ENCODE data around the gene SH3BP1.

DNA sequence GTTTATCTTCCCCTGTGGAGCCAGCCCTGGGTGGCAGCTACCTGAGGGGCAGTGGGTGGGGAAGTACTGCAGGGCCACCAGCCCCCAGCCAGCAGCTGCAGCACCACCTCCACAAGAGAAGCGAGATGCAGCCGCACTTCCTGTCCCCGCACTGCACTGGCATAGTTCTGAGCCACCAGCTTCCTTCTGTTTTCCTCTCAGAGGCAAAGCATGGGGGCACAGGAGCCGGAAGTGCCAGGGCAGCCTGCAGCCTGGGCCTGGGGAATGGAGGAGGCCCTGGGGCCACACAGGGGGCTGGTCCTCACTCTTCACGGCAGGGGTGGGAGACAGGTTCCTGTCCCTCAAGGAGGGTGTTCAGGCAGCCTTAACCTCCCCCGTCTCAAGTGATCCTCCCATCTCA, 11.9 kb upstream of the SH3BP1 start:
- TF ChIP-seq, protein P1, sequence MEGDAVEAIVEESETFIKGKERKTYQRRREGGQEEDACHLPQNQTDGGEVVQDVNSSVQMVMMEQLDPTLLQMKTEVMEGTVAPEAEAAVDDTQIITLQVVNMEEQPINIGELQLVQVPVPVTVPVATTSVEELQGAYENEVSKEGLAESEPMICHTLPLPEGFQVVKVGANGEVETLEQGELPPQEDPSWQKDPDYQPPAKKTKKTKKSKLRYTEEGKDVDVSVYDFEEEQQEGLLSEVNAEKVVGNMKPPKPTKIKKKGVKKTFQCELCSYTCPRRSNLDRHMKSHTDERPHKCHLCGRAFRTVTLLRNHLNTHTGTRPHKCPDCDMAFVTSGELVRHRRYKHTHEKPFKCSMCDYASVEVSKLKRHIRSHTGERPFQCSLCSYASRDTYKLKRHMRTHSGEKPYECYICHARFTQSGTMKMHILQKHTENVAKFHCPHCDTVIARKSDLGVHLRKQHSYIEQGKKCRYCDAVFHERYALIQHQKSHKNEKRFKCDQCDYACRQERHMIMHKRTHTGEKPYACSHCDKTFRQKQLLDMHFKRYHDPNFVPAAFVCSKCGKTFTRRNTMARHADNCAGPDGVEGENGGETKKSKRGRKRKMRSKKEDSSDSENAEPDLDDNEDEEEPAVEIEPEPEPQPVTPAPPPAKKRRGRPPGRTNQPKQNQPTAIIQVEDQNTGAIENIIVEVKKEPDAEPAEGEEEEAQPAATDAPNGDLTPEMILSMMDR (IDR thresholded peaks at IDR 0.05): no peak
- no peak for TF ChIP-seq POLR2A (IDR thresholded peaks at IDR 0.05)

Data from uterus (tissue), 2 donors.